Measurements from ENCODE around the gene DHX15. TPM values are rescaled to one million over a fixed set of nuclear protein-coding genes. Genes with fewer than 3 reads are reported as not detected.
"Not testable (repeated sequence)": the region's sequence is repeated elsewhere in the genome, so short reads cannot be mapped to it uniquely, and the experiment has no call there.

The DHX15 gene
- total RNA-seq, 1 donor from 2014 or later, result 130 TPM

GRCh38 chr4:24510091-24510490 lies 74.3 kb downstream of the DHX15 start:
- Histone ChIP-seq H3K27me3 (ENCODE audit: insufficient read depth, low read length) (no peaks in the 10 kb centered on the region), H3K79me2 (ENCODE audit: insufficient read depth, low read length) (no peaks in the 10 kb centered on the region), H3K36me3 (ENCODE audit: insufficient read depth, low read length) (peaks cover 9% of the 10 kb centered on the region), H3K27ac (ENCODE audit: low read depth, low read length) (no peak overlapping the region), H4K20me1 (ENCODE audit: insufficient read depth, low read length) (peaks cover 12% of the 10 kb centered on the region), H3K9me3 (ENCODE audit: insufficient read depth, low read depth, low read length) (no peaks in the 10 kb centered on the region), H3K9ac (ENCODE audit: low read length) (no peak overlapping the region), H3K4me1 (ENCODE audit: insufficient read depth, low read length) (no peaks in the 10 kb centered on the region), H3K4me3 (ENCODE audit: insufficient read depth, low read depth, low read length) (no peak overlapping the region), H3K4me2 (ENCODE audit: low read length) (no peak overlapping the region), H2AFZ (ENCODE audit: low read depth, low read length) (no peak overlapping the region)
- Mint-ChIP-seq H3K27me3 (ENCODE audit: low read depth, unreplicated experiment) (peaks cover 4% of the 10 kb centered on the region), H3K9me3 (ENCODE audit: unreplicated experiment) (no peaks in the 10 kb centered on the region), H3K4me1 (ENCODE audit: low read depth, unreplicated experiment) (peaks cover 14% of the 10 kb centered on the region), H3K4me3 (ENCODE audit: unreplicated experiment) (no peak overlapping the region), H3K36me3 (ENCODE audit: low read depth, unreplicated experiment) (peaks cover 11% of the 10 kb centered on the region), H3K27ac (ENCODE audit: unreplicated experiment) (no peak overlapping the region)
- TF ChIP-seq CTCF (IDR thresholded peaks at IDR 0.05; ENCODE audit: insufficient read depth, low read depth, low read length) (no peak), EZH2 (IDR thresholded peaks at IDR 0.05; ENCODE audit: insufficient read depth, low read length) (no peak)
- DNase-seq (ENCODE audit: low read depth), result no peak
- FAIRE-seq, result no peak

GRCh38 chr4:24508541-24508940 lies 75.8 kb downstream of the DHX15 start:
- H3K4me1 ChIP-seq (ENCODE audit: insufficient read depth, low read length), result no peaks in the 10 kb centered on the region
- peaks cover 4% of the 10 kb centered on the region for H3K27me3 Mint-ChIP-seq (ENCODE audit: low read depth, unreplicated experiment)
- H3K36me3 Mint-ChIP-seq (ENCODE audit: low read depth, unreplicated experiment), result peaks cover 11% of the 10 kb centered on the region
- no peak overlapping the region for H3K4me3 ChIP-seq (ENCODE audit: insufficient read depth, low read depth, low read length)
- H3K9me3 ChIP-seq (ENCODE audit: insufficient read depth, low read depth, low read length), result no peaks in the 10 kb centered on the region
- H3K79me2 ChIP-seq (ENCODE audit: insufficient read depth, low read length), result no peaks in the 10 kb centered on the region
- H3K4me3 Mint-ChIP-seq (ENCODE audit: unreplicated experiment), result no peak overlapping the region
- no peaks in the 10 kb centered on the region for H3K9me3 Mint-ChIP-seq (ENCODE audit: unreplicated experiment)
- no peak overlapping the region for H3K27ac Mint-ChIP-seq (ENCODE audit: unreplicated experiment)
- H3K4me1 Mint-ChIP-seq (ENCODE audit: low read depth, unreplicated experiment), result peaks cover 14% of the 10 kb centered on the region
- FAIRE-seq (no peak), DNase-seq (ENCODE audit: low read depth) (no peak)
- no peaks in the 10 kb centered on the region for H3K27me3 ChIP-seq (ENCODE audit: insufficient read depth, low read length)
- TF ChIP-seq CTCF (IDR thresholded peaks at IDR 0.05; ENCODE audit: insufficient read depth, low read depth, low read length), result no peak
- TF ChIP-seq EZH2 (IDR thresholded peaks at IDR 0.05; ENCODE audit: insufficient read depth, low read length), result no peak
- H2AFZ ChIP-seq (ENCODE audit: low read depth, low read length), result no peak overlapping the region
- no peak overlapping the region for H3K4me2 ChIP-seq (ENCODE audit: low read length)
- H3K9ac ChIP-seq (ENCODE audit: low read length), result no peak overlapping the region
- H3K36me3 ChIP-seq (ENCODE audit: insufficient read depth, low read length), result peaks cover 2% of the 10 kb centered on the region
- no peak overlapping the region for H3K27ac ChIP-seq (ENCODE audit: low read depth, low read length)
- no peaks in the 10 kb centered on the region for H4K20me1 ChIP-seq (ENCODE audit: insufficient read depth, low read length)

GRCh38 chr4:24507439-24507838 lies 76.9 kb downstream of the DHX15 start:
- Mint-ChIP-seq H3K36me3 (ENCODE audit: low read depth, unreplicated experiment) (peaks cover 11% of the 10 kb centered on the region), H3K27ac (ENCODE audit: unreplicated experiment) (no peak overlapping the region), H3K4me3 (ENCODE audit: unreplicated experiment) (no peak overlapping the region), H3K27me3 (ENCODE audit: low read depth, unreplicated experiment) (peaks cover 8% of the 10 kb centered on the region), H3K4me1 (ENCODE audit: low read depth, unreplicated experiment) (peaks cover 14% of the 10 kb centered on the region), H3K9me3 (ENCODE audit: unreplicated experiment) (peaks cover 4% of the 10 kb centered on the region)
- FAIRE-seq (no peak), DNase-seq (ENCODE audit: low read depth) (no peak)
- Histone ChIP-seq H3K9ac (ENCODE audit: low read length) (no peak overlapping the region), H3K4me3 (ENCODE audit: insufficient read depth, low read depth, low read length) (no peak overlapping the region), H3K4me2 (ENCODE audit: low read length) (no peak overlapping the region), H3K36me3 (ENCODE audit: insufficient read depth, low read length) (no peaks in the 10 kb centered on the region), H2AFZ (ENCODE audit: low read depth, low read length) (no peak overlapping the region), H3K79me2 (ENCODE audit: insufficient read depth, low read length) (no peaks in the 10 kb centered on the region), H3K9me3 (ENCODE audit: insufficient read depth, low read depth, low read length) (no peaks in the 10 kb centered on the region), H3K4me1 (ENCODE audit: insufficient read depth, low read length) (no peaks in the 10 kb centered on the region), H4K20me1 (ENCODE audit: insufficient read depth, low read length) (no peaks in the 10 kb centered on the region), H3K27me3 (ENCODE audit: insufficient read depth, low read length) (no peaks in the 10 kb centered on the region), H3K27ac (ENCODE audit: low read depth, low read length) (no peak overlapping the region)
- no peak for TF ChIP-seq EZH2 (IDR thresholded peaks at IDR 0.05; ENCODE audit: insufficient read depth, low read length)
- no peak for TF ChIP-seq CTCF (IDR thresholded peaks at IDR 0.05; ENCODE audit: insufficient read depth, low read depth, low read length)

GRCh38 chr4:24503090-24503489 lies 81.3 kb downstream of the DHX15 start:
- DNase-seq (ENCODE audit: low read depth); H3K4me1 ChIP-seq (ENCODE audit: insufficient read depth, low read length); H3K9me3 Mint-ChIP-seq (ENCODE audit: unreplicated experiment); H4K20me1 ChIP-seq (ENCODE audit: insufficient read depth, low read length); H3K9ac ChIP-seq (ENCODE audit: low read length); H3K27ac ChIP-seq (ENCODE audit: low read depth, low read length); H2AFZ ChIP-seq (ENCODE audit: low read depth, low read length); H3K4me2 ChIP-seq (ENCODE audit: low read length); H3K36me3 ChIP-seq (ENCODE audit: insufficient read depth, low read length); H3K4me3 Mint-ChIP-seq (ENCODE audit: unreplicated experiment); H3K9me3 ChIP-seq (ENCODE audit: insufficient read depth, low read depth, low read length); H3K79me2 ChIP-seq (ENCODE audit: insufficient read depth, low read length); H3K27me3 ChIP-seq (ENCODE audit: insufficient read depth, low read length); H3K36me3 Mint-ChIP-seq (ENCODE audit: low read depth, unreplicated experiment); FAIRE-seq; H3K4me1 Mint-ChIP-seq (ENCODE audit: low read depth, unreplicated experiment); H3K4me3 ChIP-seq (ENCODE audit: insufficient read depth, low read depth, low read length); H3K27ac Mint-ChIP-seq (ENCODE audit: unreplicated experiment): not testable (repeated sequence)
- H3K27me3 Mint-ChIP-seq (ENCODE audit: low read depth, unreplicated experiment), result peaks cover 24% of the 10 kb centered on the region

All from astrocyte (in vitro differentiated cells and primary cell).